PFSK-1 (cell line): ENCODE results near the gene IGFLR1.

Experiments
- FOXP2 ChIP-seq: optimal IDR thresholded peaks from 2 replicates; pipeline ENCODE3; 2011; ENCODE audit warnings: borderline replicate concordance, control low read depth, inconsistent platforms; ENCODE audit not compliant: insufficient read depth; ENCODE audit errors: extremely low read length, extremely low read depth
- POLR2AphosphoS5 ChIP-seq: IDR thresholded peaks from 2 replicates; pipeline ENCODE4 v1.6.1; 2012; ENCODE audit warnings: low read depth, mild to moderate bottlenecking, control low read depth, low read length, moderate library complexity
- SIN3A ChIP-seq: IDR thresholded peaks from 2 replicates; pipeline ENCODE4 v1.6.1; 2012; ENCODE audit warnings: mild to moderate bottlenecking, low read length, moderate library complexity, borderline replicate concordance; ENCODE audit not compliant: insufficient read depth
- TAF1 ChIP-seq: IDR thresholded peaks from 2 replicates; pipeline ENCODE4 v1.6.1; 2012; ENCODE audit warnings: low read length, control low read depth, borderline replicate concordance; ENCODE audit not compliant: insufficient read depth
- TF ChIP-seq, protein P1 (sequence below), 2 experiments: IDR thresholded peaks; 2 replicates each; pipeline versions ENCODE4 v1.6.1 to v1.8.0; 2011 to 2012; ENCODE audit warnings: low read depth in 2 of 2, low read length in 2 of 2, control low read depth in 1 of 2, inconsistent platforms in 1 of 2, mild to moderate bottlenecking in 1 of 2, moderate library complexity in 1 of 2; ENCODE audit not compliant: insufficient read depth in 1 of 2

Gene IGFLR1

DNA sequence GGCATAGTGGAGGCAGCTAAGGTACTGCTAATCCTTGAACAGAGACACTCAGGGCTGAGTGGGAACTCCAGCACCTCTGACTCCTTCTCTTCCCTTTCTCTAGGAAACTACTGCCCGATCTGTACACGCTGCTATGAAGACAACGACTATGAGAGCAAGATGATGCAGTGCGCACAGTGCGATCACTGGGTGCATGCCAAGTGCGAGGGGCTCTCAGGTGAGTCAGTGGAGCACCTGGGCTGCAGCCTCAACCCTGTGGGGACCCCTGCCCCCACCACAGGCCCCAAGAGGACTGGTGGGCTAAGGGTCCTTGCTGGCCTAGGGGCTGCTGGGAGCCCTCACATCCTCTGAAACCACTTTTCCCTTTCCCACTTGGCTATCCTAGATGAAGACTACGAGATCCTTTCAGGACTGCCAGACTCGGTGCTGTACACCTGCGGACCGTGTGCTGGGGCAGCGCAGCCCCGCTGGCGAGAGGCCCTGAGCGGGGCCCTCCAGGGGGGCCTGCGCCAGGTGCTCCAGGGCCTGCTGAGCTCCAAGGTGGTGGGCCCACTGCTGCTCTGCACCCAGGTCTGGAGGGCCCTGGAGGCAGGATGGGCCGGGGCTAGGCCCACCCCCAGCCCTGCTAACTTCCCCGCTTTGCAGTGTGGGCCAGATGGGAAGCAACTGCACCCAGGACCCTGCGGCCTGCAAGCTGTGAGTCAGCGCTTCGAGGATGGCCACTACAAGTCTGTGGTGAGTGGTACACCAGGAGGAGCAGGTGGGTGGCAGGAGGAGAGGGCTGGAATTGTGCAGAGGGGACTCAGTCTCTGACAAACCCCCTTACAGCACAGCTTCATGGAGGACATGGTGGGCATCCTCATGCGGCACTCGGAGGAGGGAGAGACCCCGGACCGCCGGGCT, 14.9 kb downstream of the IGFLR1 start:
- no peak for TF ChIP-seq TAF1
- TF ChIP-seq POLR2AphosphoS5: no peak
- no peak for TF ChIP-seq SIN3A
- TF ChIP-seq FOXP2: no peak
- TF ChIP-seq, protein P1, sequence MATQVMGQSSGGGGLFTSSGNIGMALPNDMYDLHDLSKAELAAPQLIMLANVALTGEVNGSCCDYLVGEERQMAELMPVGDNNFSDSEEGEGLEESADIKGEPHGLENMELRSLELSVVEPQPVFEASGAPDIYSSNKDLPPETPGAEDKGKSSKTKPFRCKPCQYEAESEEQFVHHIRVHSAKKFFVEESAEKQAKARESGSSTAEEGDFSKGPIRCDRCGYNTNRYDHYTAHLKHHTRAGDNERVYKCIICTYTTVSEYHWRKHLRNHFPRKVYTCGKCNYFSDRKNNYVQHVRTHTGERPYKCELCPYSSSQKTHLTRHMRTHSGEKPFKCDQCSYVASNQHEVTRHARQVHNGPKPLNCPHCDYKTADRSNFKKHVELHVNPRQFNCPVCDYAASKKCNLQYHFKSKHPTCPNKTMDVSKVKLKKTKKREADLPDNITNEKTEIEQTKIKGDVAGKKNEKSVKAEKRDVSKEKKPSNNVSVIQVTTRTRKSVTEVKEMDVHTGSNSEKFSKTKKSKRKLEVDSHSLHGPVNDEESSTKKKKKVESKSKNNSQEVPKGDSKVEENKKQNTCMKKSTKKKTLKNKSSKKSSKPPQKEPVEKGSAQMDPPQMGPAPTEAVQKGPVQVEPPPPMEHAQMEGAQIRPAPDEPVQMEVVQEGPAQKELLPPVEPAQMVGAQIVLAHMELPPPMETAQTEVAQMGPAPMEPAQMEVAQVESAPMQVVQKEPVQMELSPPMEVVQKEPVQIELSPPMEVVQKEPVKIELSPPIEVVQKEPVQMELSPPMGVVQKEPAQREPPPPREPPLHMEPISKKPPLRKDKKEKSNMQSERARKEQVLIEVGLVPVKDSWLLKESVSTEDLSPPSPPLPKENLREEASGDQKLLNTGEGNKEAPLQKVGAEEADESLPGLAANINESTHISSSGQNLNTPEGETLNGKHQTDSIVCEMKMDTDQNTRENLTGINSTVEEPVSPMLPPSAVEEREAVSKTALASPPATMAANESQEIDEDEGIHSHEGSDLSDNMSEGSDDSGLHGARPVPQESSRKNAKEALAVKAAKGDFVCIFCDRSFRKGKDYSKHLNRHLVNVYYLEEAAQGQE (IDR thresholded peaks at IDR 0.05; ENCODE audit: insufficient read depth in 1 of 2, low read depth in 2 of 2, low read length in 2 of 2): no peak

DNA sequence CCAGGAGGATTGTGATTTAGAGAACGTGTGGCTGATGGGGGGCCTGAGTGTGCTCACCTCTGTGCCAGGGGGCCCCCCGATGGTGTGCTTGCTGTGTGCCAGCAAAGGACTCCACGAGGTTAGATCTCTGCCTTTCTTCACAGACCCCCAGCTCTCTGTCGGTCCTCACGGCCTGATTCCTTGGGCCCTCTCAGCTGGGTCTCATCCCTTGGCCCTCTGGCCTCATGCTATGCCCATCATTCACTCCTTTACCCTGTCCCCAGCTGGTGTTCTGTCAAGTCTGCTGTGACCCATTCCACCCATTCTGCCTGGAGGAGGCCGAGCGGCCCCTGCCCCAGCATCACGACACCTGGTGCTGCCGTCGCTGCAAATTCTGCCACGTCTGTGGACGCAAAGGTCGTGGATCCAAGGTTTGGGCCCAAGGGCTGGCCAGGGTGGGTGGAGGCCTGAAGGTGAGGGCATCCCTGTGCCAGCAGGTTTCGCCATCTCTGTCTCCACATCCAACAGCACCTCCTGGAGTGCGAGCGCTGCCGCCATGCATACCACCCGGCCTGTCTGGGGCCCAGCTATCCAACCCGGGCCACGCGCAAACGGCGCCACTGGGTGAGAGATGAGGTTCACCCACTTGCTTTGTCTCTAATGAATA, 16.9 kb downstream of the IGFLR1 start:
- no peak for TF ChIP-seq FOXP2
- TF ChIP-seq, protein P1 (IDR thresholded peaks at IDR 0.05; ENCODE audit: insufficient read depth in 1 of 2, low read depth in 2 of 2, low read length in 2 of 2): no peak
- TF ChIP-seq SIN3A: no peak
- TF ChIP-seq POLR2AphosphoS5: no peak
- no peak for TF ChIP-seq TAF1

DNA sequence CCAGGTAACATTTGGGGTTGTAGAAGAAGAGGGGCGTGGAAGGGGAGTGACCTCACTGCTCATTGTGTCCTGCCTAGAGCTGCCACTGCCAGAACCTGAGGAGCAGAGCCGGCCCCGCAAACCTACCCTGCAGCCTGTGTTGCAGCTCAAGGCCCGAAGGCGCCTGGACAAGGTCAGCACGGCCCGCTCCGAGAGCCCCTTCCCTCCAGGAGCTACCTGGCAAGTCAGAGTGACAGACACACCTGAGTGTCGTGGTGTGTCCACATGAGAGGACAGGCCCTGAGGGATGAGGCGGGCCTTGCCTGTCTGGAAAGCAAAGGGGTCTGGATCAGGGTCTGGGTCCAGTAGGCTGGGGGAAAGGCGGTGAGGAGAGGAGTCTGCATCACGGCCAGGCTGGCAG, 17.7 kb downstream of the IGFLR1 start:
- TF ChIP-seq, protein P1 (IDR thresholded peaks at IDR 0.05; ENCODE audit: insufficient read depth in 1 of 2, low read depth in 2 of 2, low read length in 2 of 2): no peak
- TF ChIP-seq SIN3A: no peak
- 0 out of 2 replicates have a peak, but pooled peaks have one; percentile 14 for TF ChIP-seq POLR2AphosphoS5

DNA sequence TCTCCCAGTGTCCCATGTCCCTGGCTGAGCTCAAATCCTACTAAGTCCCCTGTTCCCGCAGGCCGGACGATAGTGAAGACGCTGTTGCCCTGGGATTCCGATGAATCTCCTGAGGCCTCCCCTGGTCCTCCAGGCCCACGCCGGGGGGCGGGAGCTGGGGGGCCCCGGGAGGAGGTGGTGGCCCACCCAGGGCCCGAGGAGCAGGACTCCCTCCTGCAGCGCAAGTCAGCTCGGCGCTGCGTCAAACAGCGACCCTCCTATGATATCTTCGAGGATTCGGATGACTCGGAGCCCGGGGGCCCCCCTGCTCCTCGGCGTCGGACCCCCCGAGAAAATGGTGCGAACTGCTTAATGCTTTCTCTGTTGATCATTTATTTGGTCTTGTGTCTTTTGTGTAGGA, 18.6 kb downstream of the IGFLR1 start:
- TF ChIP-seq FOXP2 (no peak), POLR2AphosphoS5 (no peak), TAF1 (no peak), SIN3A (no peak)
- TF ChIP-seq, protein P1 (IDR thresholded peaks at IDR 0.05; ENCODE audit: insufficient read depth in 1 of 2, low read depth in 2 of 2, low read length in 2 of 2): no peak
